ENCODE results near the gene HSPA9.

DNA sequence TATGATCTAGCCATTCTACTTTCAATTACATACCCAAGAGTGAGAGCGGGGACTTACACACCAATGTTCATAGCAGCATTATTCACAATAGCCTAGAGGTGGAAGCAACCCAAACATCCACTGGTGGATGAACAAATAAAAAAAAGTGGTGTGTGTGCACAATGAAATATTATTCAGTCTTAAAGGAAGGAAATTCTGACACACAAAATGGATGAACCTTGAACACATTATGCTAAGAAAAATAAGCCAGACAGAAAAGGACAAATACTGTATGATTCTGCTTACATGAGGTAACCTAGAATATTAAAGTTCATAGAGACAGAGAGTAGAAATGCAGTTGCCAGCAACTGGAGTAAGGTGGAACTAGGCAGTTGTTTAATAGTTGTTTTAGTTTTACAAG is 54.2 kb downstream of the HSPA9 start:
- no peak for TF ChIP-seq POLR2AphosphoS5 (IDR thresholded peaks at IDR 0.05)
- TF ChIP-seq, protein P1, sequence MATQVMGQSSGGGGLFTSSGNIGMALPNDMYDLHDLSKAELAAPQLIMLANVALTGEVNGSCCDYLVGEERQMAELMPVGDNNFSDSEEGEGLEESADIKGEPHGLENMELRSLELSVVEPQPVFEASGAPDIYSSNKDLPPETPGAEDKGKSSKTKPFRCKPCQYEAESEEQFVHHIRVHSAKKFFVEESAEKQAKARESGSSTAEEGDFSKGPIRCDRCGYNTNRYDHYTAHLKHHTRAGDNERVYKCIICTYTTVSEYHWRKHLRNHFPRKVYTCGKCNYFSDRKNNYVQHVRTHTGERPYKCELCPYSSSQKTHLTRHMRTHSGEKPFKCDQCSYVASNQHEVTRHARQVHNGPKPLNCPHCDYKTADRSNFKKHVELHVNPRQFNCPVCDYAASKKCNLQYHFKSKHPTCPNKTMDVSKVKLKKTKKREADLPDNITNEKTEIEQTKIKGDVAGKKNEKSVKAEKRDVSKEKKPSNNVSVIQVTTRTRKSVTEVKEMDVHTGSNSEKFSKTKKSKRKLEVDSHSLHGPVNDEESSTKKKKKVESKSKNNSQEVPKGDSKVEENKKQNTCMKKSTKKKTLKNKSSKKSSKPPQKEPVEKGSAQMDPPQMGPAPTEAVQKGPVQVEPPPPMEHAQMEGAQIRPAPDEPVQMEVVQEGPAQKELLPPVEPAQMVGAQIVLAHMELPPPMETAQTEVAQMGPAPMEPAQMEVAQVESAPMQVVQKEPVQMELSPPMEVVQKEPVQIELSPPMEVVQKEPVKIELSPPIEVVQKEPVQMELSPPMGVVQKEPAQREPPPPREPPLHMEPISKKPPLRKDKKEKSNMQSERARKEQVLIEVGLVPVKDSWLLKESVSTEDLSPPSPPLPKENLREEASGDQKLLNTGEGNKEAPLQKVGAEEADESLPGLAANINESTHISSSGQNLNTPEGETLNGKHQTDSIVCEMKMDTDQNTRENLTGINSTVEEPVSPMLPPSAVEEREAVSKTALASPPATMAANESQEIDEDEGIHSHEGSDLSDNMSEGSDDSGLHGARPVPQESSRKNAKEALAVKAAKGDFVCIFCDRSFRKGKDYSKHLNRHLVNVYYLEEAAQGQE (IDR thresholded peaks at IDR 0.05; ENCODE audit: borderline replicate concordance): no peak
- no peak for TF ChIP-seq MXI1 (conservative IDR thresholded peaks at IDR 0.05; ENCODE audit: poor library complexity, severe bottlenecking)
- TF ChIP-seq, protein P2, sequence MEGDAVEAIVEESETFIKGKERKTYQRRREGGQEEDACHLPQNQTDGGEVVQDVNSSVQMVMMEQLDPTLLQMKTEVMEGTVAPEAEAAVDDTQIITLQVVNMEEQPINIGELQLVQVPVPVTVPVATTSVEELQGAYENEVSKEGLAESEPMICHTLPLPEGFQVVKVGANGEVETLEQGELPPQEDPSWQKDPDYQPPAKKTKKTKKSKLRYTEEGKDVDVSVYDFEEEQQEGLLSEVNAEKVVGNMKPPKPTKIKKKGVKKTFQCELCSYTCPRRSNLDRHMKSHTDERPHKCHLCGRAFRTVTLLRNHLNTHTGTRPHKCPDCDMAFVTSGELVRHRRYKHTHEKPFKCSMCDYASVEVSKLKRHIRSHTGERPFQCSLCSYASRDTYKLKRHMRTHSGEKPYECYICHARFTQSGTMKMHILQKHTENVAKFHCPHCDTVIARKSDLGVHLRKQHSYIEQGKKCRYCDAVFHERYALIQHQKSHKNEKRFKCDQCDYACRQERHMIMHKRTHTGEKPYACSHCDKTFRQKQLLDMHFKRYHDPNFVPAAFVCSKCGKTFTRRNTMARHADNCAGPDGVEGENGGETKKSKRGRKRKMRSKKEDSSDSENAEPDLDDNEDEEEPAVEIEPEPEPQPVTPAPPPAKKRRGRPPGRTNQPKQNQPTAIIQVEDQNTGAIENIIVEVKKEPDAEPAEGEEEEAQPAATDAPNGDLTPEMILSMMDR (IDR thresholded peaks at IDR 0.05; ENCODE audit: poor library complexity, severe bottlenecking): no peak
- TF ChIP-seq TAF1 (IDR thresholded peaks at IDR 0.05; ENCODE audit: low read depth): no peak
- TF ChIP-seq EP300 (conservative IDR thresholded peaks at IDR 0.05; ENCODE audit: poor library complexity, severe bottlenecking): no peak

Data from neural cell (in vitro differentiated cells).